Measurements from ENCODE around the gene CXCR6.

GRCh38 chr3:45894015-45894414 is 49.2 kb upstream of the CXCR6 start:
- TF ChIP-seq ZNF121 (tag by site-specific recombination; IDR thresholded peaks at IDR 0.05) (no peak), ZNF776 (tag by site-specific recombination; IDR thresholded peaks at IDR 0.05; ENCODE audit: borderline replicate concordance) (no peak)
